OCI-LY7 (cell line): ENCODE results near the gene TMPRSS2.

ENCODE experiments used
- EZH2phosphoT487 ChIP-seq: fragments of 200-600 bp; sonication (generic); IDR thresholded peaks from 2 replicates; pipeline ENCODE4 v1.6.1; 2018; ENCODE audit warnings: low read depth, borderline replicate concordance, mild to moderate bottlenecking, mixed run types, antibody characterized with exemption, low read length, moderate library complexity, mixed read lengths
- TF ChIP-seq, protein P1 (sequence below): fragments of 200-600 bp; sonication (generic); conservative IDR thresholded peaks from 2 replicates; pipeline ENCODE4 v1.5.1; 2014; ENCODE audit warnings: mild to moderate bottlenecking, antibody characterized with exemption, low read length, moderate library complexity, mixed read lengths

DNA sequence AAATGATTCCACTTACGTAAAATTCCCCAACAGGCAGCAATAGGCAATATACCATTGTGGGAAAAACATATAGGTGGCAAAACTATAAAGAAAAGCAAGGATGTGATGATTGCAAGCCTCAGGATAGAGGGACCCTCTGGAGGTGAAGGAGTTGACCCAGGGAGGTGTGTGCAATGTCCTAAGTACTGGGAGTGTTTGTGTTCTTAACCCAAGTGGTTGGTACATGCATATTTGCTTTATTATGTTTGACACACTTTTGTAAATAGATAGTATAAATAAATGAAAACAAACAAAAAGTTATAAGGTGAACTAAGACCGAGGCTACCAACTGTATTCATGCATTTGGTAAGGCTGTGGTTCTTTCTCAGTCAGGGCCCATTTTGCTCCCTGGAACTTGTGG lies 74.4 kb downstream of the TMPRSS2 start:
- TF ChIP-seq, protein P1, sequence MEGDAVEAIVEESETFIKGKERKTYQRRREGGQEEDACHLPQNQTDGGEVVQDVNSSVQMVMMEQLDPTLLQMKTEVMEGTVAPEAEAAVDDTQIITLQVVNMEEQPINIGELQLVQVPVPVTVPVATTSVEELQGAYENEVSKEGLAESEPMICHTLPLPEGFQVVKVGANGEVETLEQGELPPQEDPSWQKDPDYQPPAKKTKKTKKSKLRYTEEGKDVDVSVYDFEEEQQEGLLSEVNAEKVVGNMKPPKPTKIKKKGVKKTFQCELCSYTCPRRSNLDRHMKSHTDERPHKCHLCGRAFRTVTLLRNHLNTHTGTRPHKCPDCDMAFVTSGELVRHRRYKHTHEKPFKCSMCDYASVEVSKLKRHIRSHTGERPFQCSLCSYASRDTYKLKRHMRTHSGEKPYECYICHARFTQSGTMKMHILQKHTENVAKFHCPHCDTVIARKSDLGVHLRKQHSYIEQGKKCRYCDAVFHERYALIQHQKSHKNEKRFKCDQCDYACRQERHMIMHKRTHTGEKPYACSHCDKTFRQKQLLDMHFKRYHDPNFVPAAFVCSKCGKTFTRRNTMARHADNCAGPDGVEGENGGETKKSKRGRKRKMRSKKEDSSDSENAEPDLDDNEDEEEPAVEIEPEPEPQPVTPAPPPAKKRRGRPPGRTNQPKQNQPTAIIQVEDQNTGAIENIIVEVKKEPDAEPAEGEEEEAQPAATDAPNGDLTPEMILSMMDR, result no peak
- no peak for TF ChIP-seq EZH2phosphoT487
